Thymus (tissue), 11 donors: ENCODE results near the gene ZNF506. TPM values are rescaled to one million over a fixed set of nuclear protein-coding genes. Genes with fewer than 3 reads are reported as not detected.
A peak's percentile ranks its signal among the peaks of the same experiment; 100 is the strongest.
"Not testable (repeated sequence)": the region's sequence is repeated elsewhere in the genome, so short reads cannot be mapped to it uniquely, and the experiment has no call there.

Experiments used
- DNase-seq, 9 donors: peaks; one replicate each; pipeline ENCODE4 v3.0.0-alpha.2; 2013; ENCODE audit warnings: low spot score in 9 of 9, low read depth in 6 of 9, missing footprints in 1 of 9
- H3K27ac ChIP-seq, 2 donors: one replicate each; pipeline ENCODE4 v1.5.1; 2013; ENCODE audit warnings: control low read depth in 1 of 2, low read depth in 1 of 2, low read length in 1 of 2, mild to moderate bottlenecking in 1 of 2, moderate library complexity in 1 of 2
- H3K27me3 ChIP-seq, 2 donors: one replicate each; pipeline ENCODE4 v1.5.1; 2013; ENCODE audit warnings: low read length in 1 of 2; ENCODE audit not compliant: control insufficient read depth in 2 of 2, insufficient read depth in 1 of 2
- H3K36me3 ChIP-seq, 2 donors: one replicate each; pipeline ENCODE4 v1.5.1; 2013; ENCODE audit warnings: low read length in 1 of 2, mild to moderate bottlenecking in 1 of 2, moderate library complexity in 1 of 2; ENCODE audit not compliant: control insufficient read depth in 2 of 2, insufficient read depth in 2 of 2
- H3K4me1 ChIP-seq, 2 donors: one replicate each; pipeline ENCODE4 v1.5.1; 2013; ENCODE audit warnings: low read length in 2 of 2; ENCODE audit not compliant: control insufficient read depth in 2 of 2, insufficient read depth in 2 of 2
- H3K4me3 ChIP-seq, 2 donors: one replicate each; pipeline ENCODE4 v1.5.1; 2013; ENCODE audit warnings: low read length in 2 of 2, control low read depth in 1 of 2, mild to moderate bottlenecking in 1 of 2
- H3K9me3 ChIP-seq, 2 donors: one replicate each; pipeline ENCODE4 v1.5.1; 2013; ENCODE audit warnings: low read length in 1 of 2, mild to moderate bottlenecking in 1 of 2; ENCODE audit not compliant: control insufficient read depth in 2 of 2, insufficient read depth in 1 of 2
- WGBS: extraction: QIAGEN DNeasy Blood & Tissue Kit; methylation state at CpG from one replicate; pipeline ENCODE4 v1.1.7; 2013; 5-methylcytosine and 5-hydroxymethylcytosine counted together
- polyA plus RNA-seq: library from polyadenylated mRNA; stranded (reverse); fragments of 200-250 nt; gene quantifications from one replicate; pipeline ENCODE4 v1.2.3, GENCODE V29; 2013
- total RNA-seq: library from RNA; stranded (reverse); fragments of 120-200 nt; gene quantifications from one replicate; pipeline ENCODE4 v1.2.4, GENCODE V29; 2013
- donor health status: healthy.

ZNF506 gene
- total and polyA plus RNA-seq, 2 donors: 14.4 to 15.6 TPM

DNA sequence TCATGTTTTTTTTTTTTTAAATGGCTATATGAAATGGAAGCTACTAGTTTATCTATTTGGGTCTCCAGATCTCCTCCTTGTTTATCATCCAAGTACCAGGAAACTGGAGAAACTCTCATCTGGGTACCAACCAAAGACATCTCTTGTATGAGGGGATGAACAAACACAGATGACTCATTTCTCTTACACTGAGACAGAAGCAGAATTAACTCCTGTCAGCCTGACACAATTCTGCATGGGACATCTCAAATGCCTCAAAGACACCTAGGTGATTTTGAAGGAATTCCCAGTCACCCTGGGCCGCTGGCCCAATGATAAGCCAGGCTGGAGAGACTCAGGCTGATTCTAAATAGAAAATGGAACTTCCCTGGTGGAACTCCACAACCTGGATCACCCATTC is 9.6 kb downstream of the ZNF506 start:
- H3K4me3 ChIP-seq, H3K27me3 ChIP-seq, H3K4me1 ChIP-seq, H3K27ac ChIP-seq, DNase-seq: not testable (repeated sequence)
- Histone ChIP-seq H3K36me3 (peaks cover 6 to 15% of the 10 kb centered on the region in 2 donors), H3K9me3 (peaks cover 4 to 26% of the 10 kb centered on the region in 2 donors)
- WGBS: 98% methylated on average over 1 of the region's 1 CpG

- no peak overlapping the region for H3K27ac ChIP-seq
- 97% methylated on average over 1 of the region's 1 CpG for WGBS
- no peak overlapping the region for H3K4me3 ChIP-seq
- DNase-seq: no peak
- peaks cover 17 to 23% of the 10 kb centered on the region in 2 donors for H3K36me3 ChIP-seq
- no peaks in the 10 kb centered on the region for H3K27me3 ChIP-seq
- peaks cover 0 to 17% of the 10 kb centered on the region in 2 donors for H3K9me3 ChIP-seq
- H3K4me1 ChIP-seq: no peaks in the 10 kb centered on the region
Measured at GRCh38 chr19:19805480-19805879, 16.1 kb downstream of the ZNF506 start.

DNA sequence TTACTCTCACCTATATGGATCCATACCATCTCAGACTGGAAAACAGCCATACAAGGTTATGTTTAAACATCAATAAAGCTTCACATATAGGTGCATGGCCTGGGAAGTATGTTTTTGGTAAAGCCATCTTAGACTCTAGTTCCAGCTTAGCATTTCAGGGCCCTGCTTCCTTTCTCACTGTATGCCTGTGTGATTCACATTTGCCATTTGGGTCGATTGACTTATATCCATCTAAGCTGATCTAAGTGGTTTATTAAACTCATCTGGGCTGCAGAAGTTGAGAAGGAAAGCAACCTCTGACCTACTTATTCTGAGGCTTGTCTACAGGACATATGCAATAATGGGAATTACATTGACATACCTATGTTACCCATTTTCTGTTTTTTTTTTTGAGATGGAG is 33.5 kb downstream of the ZNF506 start:
- DNase-seq: no peak
- Histone ChIP-seq H3K36me3 (peaks cover 22 to 46% of the 10 kb centered on the region in 2 donors), H3K27me3 (no peaks in the 10 kb centered on the region), H3K9me3 (peaks cover 6 to 13% of the 10 kb centered on the region in 2 donors), H3K27ac (no peak overlapping the region), H3K4me3 (no peak overlapping the region), H3K4me1 (no peaks in the 10 kb centered on the region)
- 96% methylated on average over 1 of the region's 1 CpG for WGBS

- not testable (repeated sequence) for H3K9me3 ChIP-seq, H3K27me3 ChIP-seq, DNase-seq, H3K4me3 ChIP-seq, H3K27ac ChIP-seq, H3K4me1 ChIP-seq
- peaks cover 11 to 32% of the 10 kb centered on the region in 2 donors for H3K36me3 ChIP-seq
- 97% methylated on average over 19 of the region's 19 CpGs for WGBS
Measured at GRCh38 chr19:19785476-19785875, 36.1 kb downstream of the ZNF506 start.

DNA sequence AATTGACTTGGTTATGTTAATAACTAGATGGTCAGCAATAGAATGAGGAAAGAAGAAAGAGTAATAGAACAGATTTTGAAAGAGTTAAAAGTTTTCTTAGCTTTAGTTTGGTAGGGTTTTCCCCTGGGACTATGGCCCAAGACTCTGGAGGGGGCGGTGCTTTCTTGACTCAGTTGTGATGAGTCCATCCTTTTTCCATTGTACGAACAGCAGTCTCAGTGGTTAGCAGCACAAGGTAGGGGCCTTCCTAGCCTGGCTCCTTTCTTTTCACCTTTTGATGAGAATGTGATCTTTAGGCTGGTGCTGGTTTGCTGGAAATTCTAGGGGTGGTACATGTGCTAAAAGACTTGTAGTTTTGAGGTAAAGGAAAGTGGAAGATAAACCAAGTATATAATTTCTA is 38.8 kb downstream of the ZNF506 start:
- Histone ChIP-seq H3K27me3 (no peaks in the 10 kb centered on the region), H3K4me1 (no peaks in the 10 kb centered on the region)
- WGBS: 96% methylated on average over 2 of the region's 2 CpGs

GRCh38 chr19:19781791-19782190 is 39.8 kb downstream of the ZNF506 start:
- DNase-seq, H3K4me1 ChIP-seq, H3K4me3 ChIP-seq, H3K27me3 ChIP-seq, H3K27ac ChIP-seq, H3K9me3 ChIP-seq: not testable (repeated sequence)
- WGBS: 95% methylated on average over 6 of the region's 6 CpGs
- peaks cover 9 to 14% of the 10 kb centered on the region in 2 donors for H3K36me3 ChIP-seq

More for the DNA sequence above, 38.8 kb downstream of the ZNF506 start:
- no peak for DNase-seq
- H3K36me3 ChIP-seq: peaks cover 10 to 20% of the 10 kb centered on the region in 2 donors
- no peak overlapping the region for H3K4me3 ChIP-seq
- H3K9me3 ChIP-seq: peaks cover 0 to 7% of the 10 kb centered on the region in 2 donors
- no peak overlapping the region for H3K27ac ChIP-seq

DNA sequence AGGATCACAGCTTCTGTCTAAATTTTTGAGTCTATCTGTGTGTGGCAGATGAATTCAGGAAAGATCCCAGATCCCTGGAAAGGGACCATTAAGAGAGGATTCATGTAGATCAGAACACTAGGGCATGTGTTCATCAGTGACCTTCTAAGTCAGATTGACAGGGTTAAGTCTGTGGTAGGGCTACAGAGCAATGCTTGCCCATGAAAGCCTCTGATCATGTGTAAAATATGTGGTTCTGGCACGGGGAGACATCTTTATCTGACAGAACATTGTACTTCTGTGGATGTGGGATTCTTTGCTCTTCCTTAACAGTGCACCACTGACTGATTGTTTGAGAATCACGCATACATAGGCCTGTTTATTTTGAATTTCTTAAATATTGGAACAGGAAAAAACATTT is 42.9 kb downstream of the ZNF506 start:
- peaks cover 0 to 2% of the 10 kb centered on the region in 2 donors for H3K9me3 ChIP-seq
- H3K36me3 ChIP-seq: peaks cover 0 to 4% of the 10 kb centered on the region in 2 donors
- no peak for DNase-seq
- WGBS: 97% methylated on average over 2 of the region's 2 CpGs
- no peaks in the 10 kb centered on the region for H3K27me3 ChIP-seq
- no peak overlapping the region for H3K4me3 ChIP-seq
- H3K27ac ChIP-seq: no peak overlapping the region
- H3K4me1 ChIP-seq: peaks cover 10 to 16% of the 10 kb centered on the region in 2 donors

GRCh38 chr19:19777692-19778091 is 43.9 kb downstream of the ZNF506 start:
- no peak overlapping the region for H3K4me3 ChIP-seq
- H3K27ac ChIP-seq: no peak overlapping the region
- H3K9me3 ChIP-seq: peaks cover 0 to under 1% of the 10 kb centered on the region in 2 donors
- DNase-seq: no peak
- 93% methylated on average over 5 of the region's 5 CpGs for WGBS
- peaks cover 10 to 16% of the 10 kb centered on the region in 2 donors for H3K4me1 ChIP-seq
- H3K27me3 ChIP-seq: no peaks in the 10 kb centered on the region
- peaks cover 0 to 4% of the 10 kb centered on the region in 2 donors for H3K36me3 ChIP-seq

GRCh38 chr19:19776206-19777008 is 45.1 kb downstream of the ZNF506 start:
- Histone ChIP-seq H3K9me3 (no peaks in the 10 kb centered on the region), H3K4me1 (peaks cover 10 to 16% of the 10 kb centered on the region in 2 donors), H3K4me3 (peak overlapping the region; percentile 91 to 94), H3K27me3 (no peaks in the 10 kb centered on the region), H3K36me3 (peaks cover 0 to 4% of the 10 kb centered on the region in 2 donors), H3K27ac (peak overlapping the region; percentile 72 to 87)
- WGBS: under 1% methylated on average over 36 of the region's 36 CpGs
- peak; percentile 87 to 96 (median 93) for DNase-seq
